CD4-positive, alpha-beta memory T cell (primary cell): Measurements from ENCODE around the gene LRCOL1. TPM values are rescaled to one million over a fixed set of nuclear protein-coding genes. Genes with fewer than 3 reads are reported as not detected.

ENCODE experiments used
- CTCF ChIA-PET: fragments of 350-600 bp; sonication (Branson Sonifier 250); formaldehyde crosslinking; loops from one replicate; lab custom pipeline; 2021; ENCODE audit warnings: inconsistent platforms; ENCODE audit not compliant: partially characterized antibody; lab: Charles Lee
- POLR2A ChIA-PET: fragments of 350-600 bp; sonication (Branson Sonifier 250); formaldehyde crosslinking; loops from one replicate; lab custom pipeline; 2021; ENCODE audit not compliant: partially characterized antibody; lab: Charles Lee
- DNase-seq, 5 donors: peaks; one replicate each; pipeline versions ENCODE4 v3.0.0 to v3.0.0-alpha.2; 2020 to 2022; ENCODE audit warnings: mixed read lengths in 1 of 5
- H3K27ac ChIP-seq: one replicate; pipeline ENCODE4 v1.7.0; 2013; ENCODE audit warnings: low read depth, low read length
- H3K27me3 ChIP-seq: 2 replicates; pipeline ENCODE4 v1.7.0; 2013; ENCODE audit warnings: mild to moderate bottlenecking, low read length, moderate library complexity; ENCODE audit not compliant: insufficient read depth
- H3K36me3 ChIP-seq: 2 replicates; pipeline ENCODE4 v1.7.0; 2013; ENCODE audit warnings: mild to moderate bottlenecking, low read length, moderate library complexity; ENCODE audit not compliant: insufficient read depth
- H3K4me1 ChIP-seq: 2 replicates; pipeline ENCODE4 v1.7.0; 2013; ENCODE audit warnings: mild to moderate bottlenecking, low read length, moderate library complexity; ENCODE audit not compliant: insufficient read depth
- H3K4me3 ChIP-seq, 2 donors: one replicate each; pipeline ENCODE4 v1.7.0; 2013; ENCODE audit warnings: low read length in 2 of 2, mild to moderate bottlenecking in 1 of 2
- H3K9me3 ChIP-seq, 2 donors: one replicate each; pipeline ENCODE4 v1.7.0; 2013; ENCODE audit warnings: low read length in 2 of 2, control low read depth in 1 of 2; ENCODE audit not compliant: control insufficient read depth in 1 of 2
- H3K27ac Mint-ChIP-seq, 7 donors: one replicate each; pipeline ENCODE4 v1.8.0; 2020 to 2021; ENCODE audit warnings: mixed read lengths in 7 of 7, mild to moderate bottlenecking in 6 of 7, inconsistent platforms in 3 of 7, moderate library complexity in 3 of 7
- H3K27me3 Mint-ChIP-seq, 2 donors: one replicate each; pipeline ENCODE4 v1.8.0; 2020 to 2021; ENCODE audit warnings: mixed read lengths in 2 of 2
- H3K36me3 Mint-ChIP-seq, 2 donors: one replicate each; pipeline ENCODE4 v1.8.0; 2020 to 2021; ENCODE audit warnings: mixed read lengths in 2 of 2, inconsistent platforms in 1 of 2, mild to moderate bottlenecking in 1 of 2
- H3K4me1 Mint-ChIP-seq, 4 donors: one replicate each; pipeline ENCODE4 v1.8.0; 2020 to 2021; ENCODE audit warnings: mixed read lengths in 4 of 4, mild to moderate bottlenecking in 1 of 4
- H3K4me3 Mint-ChIP-seq, 8 donors: one replicate each; pipeline ENCODE4 v1.8.0; 2020 to 2021; ENCODE audit warnings: mixed read lengths in 8 of 8, mild to moderate bottlenecking in 7 of 8, moderate library complexity in 6 of 8, inconsistent platforms in 3 of 8
- H3K9me3 Mint-ChIP-seq, 8 donors: one replicate each; pipeline ENCODE4 v1.8.0; 2020 to 2021; ENCODE audit warnings: mixed read lengths in 8 of 8, mild to moderate bottlenecking in 5 of 8, inconsistent platforms in 3 of 8, moderate library complexity in 1 of 8
- intact Hi-C: fragments of 100-400 bp; cut with micrococcal nuclease; formaldehyde crosslinking; loops from one replicate; pipeline ENCODE4 v1.15.1; 2023
- polyA plus RNA-seq, 2 donors: library from polyadenylated mRNA; unstranded; fragments of 300-500 nt; fragmentation: Illumina TruSeq; gene quantifications; one replicate each; pipeline ENCODE4 v1.2.3, GENCODE V29; 2021
- total RNA-seq, 2 experiments: library from RNA; stranded (reverse); gene quantifications; one replicate each; pipeline ENCODE4 v1.2.3, GENCODE V29; 2021

LRCOL1 gene
- total and polyA plus RNA-seq, 4 experiments from 2014 or later: not detected

GRCh38 chr12:132608231-132609171 lies 1.9 kb downstream of the LRCOL1 start:
- H3K4me1 Mint-ChIP-seq: peaks cover 0 to 5% (median 3%) of the 10 kb centered on the region in 4 donors
- ChIA-PET POLR2A (no interaction called here), CTCF (no interaction called here)
- H3K27ac Mint-ChIP-seq: no peak overlapping the region
- Histone ChIP-seq H3K36me3 (no peaks in the 10 kb centered on the region), H3K9me3 (no peaks in the 10 kb centered on the region), H3K4me3 (no peak overlapping the region), H3K27ac (no peak overlapping the region), H3K4me1 (no peaks in the 10 kb centered on the region), H3K27me3 (peaks cover 4% of the 10 kb centered on the region)
- H3K4me3 Mint-ChIP-seq: no peak overlapping the region
- peaks cover 0 to 5% (median 0%) of the 10 kb centered on the region in 8 donors for H3K9me3 Mint-ChIP-seq
- no peak for DNase-seq
- intact Hi-C loops: no loop called here
- H3K27me3 Mint-ChIP-seq: peaks cover 30 to 33% of the 10 kb centered on the region in 2 donors
- no peaks in the 10 kb centered on the region for H3K36me3 Mint-ChIP-seq

GRCh38 chr12:132606927-132607326 lies 3.5 kb downstream of the LRCOL1 start:
- H3K4me3 ChIP-seq: no peak overlapping the region
- no peak overlapping the region for H3K27ac ChIP-seq
- Mint-ChIP-seq H3K4me3 (no peak overlapping the region), H3K4me1 (peaks cover 0 to 8% (median 6%) of the 10 kb centered on the region in 4 donors), H3K36me3 (no peaks in the 10 kb centered on the region), H3K9me3 (peaks cover 0 to 5% (median 0%) of the 10 kb centered on the region in 8 donors), H3K27ac (no peak overlapping the region), H3K27me3 (peaks cover 33 to 41% of the 10 kb centered on the region in 2 donors)
- ChIA-PET POLR2A (no interaction called here), CTCF (no interaction called here)
- H3K36me3 ChIP-seq: no peaks in the 10 kb centered on the region
- intact Hi-C loops: no loop called here
- H3K27me3 ChIP-seq: peaks cover 8% of the 10 kb centered on the region
- H3K4me1 ChIP-seq: no peaks in the 10 kb centered on the region
- DNase-seq: no peak
- H3K9me3 ChIP-seq: no peaks in the 10 kb centered on the region

GRCh38 chr12:132606466-132606865 lies 3.9 kb downstream of the LRCOL1 start:
- ChIA-PET POLR2A (no interaction called here), CTCF (no interaction called here)
- intact Hi-C loops: no loop called here
- Histone ChIP-seq H3K36me3 (no peaks in the 10 kb centered on the region), H3K27me3 (peaks cover 8% of the 10 kb centered on the region), H3K9me3 (no peaks in the 10 kb centered on the region), H3K4me1 (no peaks in the 10 kb centered on the region), H3K4me3 (no peak overlapping the region), H3K27ac (no peak overlapping the region)
- Mint-ChIP-seq H3K27me3 (peaks cover 33 to 41% of the 10 kb centered on the region in 2 donors), H3K4me3 (no peak overlapping the region), H3K36me3 (no peaks in the 10 kb centered on the region), H3K4me1 (peaks cover 0 to 11% (median 6%) of the 10 kb centered on the region in 4 donors), H3K9me3 (peaks cover 0 to 2% (median 0%) of the 10 kb centered on the region in 8 donors), H3K27ac (no peak overlapping the region)
- no peak for DNase-seq

GRCh38 chr12:132605892-132606291 lies 4.5 kb downstream of the LRCOL1 start:
- H3K27me3 Mint-ChIP-seq: peaks cover 32 to 38% of the 10 kb centered on the region in 2 donors
- H3K27ac Mint-ChIP-seq: no peak overlapping the region
- POLR2A ChIA-PET: no interaction called here
- CTCF ChIA-PET: no interaction called here
- H3K4me3 Mint-ChIP-seq: no peak overlapping the region
- H3K9me3 Mint-ChIP-seq: no peaks in the 10 kb centered on the region
- H3K36me3 Mint-ChIP-seq: no peaks in the 10 kb centered on the region
- H3K4me1 Mint-ChIP-seq: peaks cover 0 to 15% (median 8%) of the 10 kb centered on the region in 4 donors
- no peak overlapping the region for H3K4me3 ChIP-seq
- DNase-seq: no peak
- H3K9me3 ChIP-seq: no peaks in the 10 kb centered on the region
- H3K36me3 ChIP-seq: no peaks in the 10 kb centered on the region
- H3K27me3 ChIP-seq: peaks cover 8% of the 10 kb centered on the region
- intact Hi-C loops: no loop called here
- H3K27ac ChIP-seq: no peak overlapping the region
- H3K4me1 ChIP-seq: no peaks in the 10 kb centered on the region

- H3K9me3 Mint-ChIP-seq: peaks cover 0 to under 1% (median 0%) of the 10 kb centered on the region in 8 donors
- H3K27ac Mint-ChIP-seq: no peak overlapping the region
- Histone ChIP-seq H3K27ac (no peak overlapping the region), H3K4me1 (peaks cover 2% of the 10 kb centered on the region), H3K9me3 (no peaks in the 10 kb centered on the region), H3K36me3 (no peaks in the 10 kb centered on the region), H3K27me3 (peaks cover 5% of the 10 kb centered on the region), H3K4me3 (no peak overlapping the region)
- H3K4me1 Mint-ChIP-seq: peaks cover 2 to 19% (median 15%) of the 10 kb centered on the region in 4 donors
- H3K27me3 Mint-ChIP-seq: peaks cover 28 to 37% of the 10 kb centered on the region in 2 donors
- POLR2A ChIA-PET: interaction anchor here (0.6 kb wide), 1 partner anchor 60 kb away, joined by 3 read pairs; no protein-coding TSS in a partner anchor
- H3K4me3 Mint-ChIP-seq: no peak overlapping the region
- CTCF ChIA-PET: interaction anchor here (0.5 kb wide), 1 partner anchor 12 kb away, joined by 3 read pairs; no protein-coding TSS in a partner anchor
- intact Hi-C loops: no loop called here
- no peaks in the 10 kb centered on the region for H3K36me3 Mint-ChIP-seq
- DNase-seq: no peak
Measured at GRCh38 chr12:132604668-132605441, 5.5 kb downstream of the LRCOL1 start.

GRCh38 chr12:132604151-132604618 lies 6.2 kb downstream of the LRCOL1 start:
- Histone ChIP-seq H3K4me1 (peaks cover 4% of the 10 kb centered on the region), H3K27me3 (peaks cover 5% of the 10 kb centered on the region), H3K36me3 (no peaks in the 10 kb centered on the region), H3K9me3 (no peaks in the 10 kb centered on the region), H3K27ac (no peak overlapping the region), H3K4me3 (no peak overlapping the region)
- ChIA-PET CTCF (interaction anchor here (0.5 kb wide), 1 partner anchor 12 kb away, joined by 3 read pairs; no protein-coding TSS in a partner anchor), POLR2A (no interaction called here)
- Mint-ChIP-seq H3K27me3 (peaks cover 26 to 40% of the 10 kb centered on the region in 2 donors), H3K27ac (no peak overlapping the region), H3K4me1 (peaks cover 2 to 24% (median 18%) of the 10 kb centered on the region in 4 donors), H3K4me3 (no peak overlapping the region), H3K9me3 (peaks cover 0 to 6% (median 0%) of the 10 kb centered on the region in 8 donors), H3K36me3 (no peaks in the 10 kb centered on the region)
- DNase-seq: no peak
- intact Hi-C loops: no loop called here
